D721Med (cell line): ENCODE data around the gene LOXHD1.

ENCODE experiments used
- DNase-seq: peaks from one replicate; pipeline ENCODE4 v3.0.0; 2011; ENCODE audit warnings: low spot score; ENCODE audit not compliant: insufficient read length
- FAIRE-seq: peaks from 2 replicates; lab custom pipeline; 2011; peaks lifted over from hg19 to GRCh38; lab: Jason Lieb, UNC
- CTCF ChIP-seq: IDR thresholded peaks from 2 replicates; pipeline ENCODE4 v1.5.1; 2012; ENCODE audit warnings: mild to moderate bottlenecking, control low read depth; ENCODE audit not compliant: insufficient read depth; ENCODE audit errors: missing control alignments

The LOXHD1 gene

GRCh38 chr18:46458472-46458871 lies 198.5 kb downstream of the LOXHD1 start:
- no peak for DNase-seq
- TF ChIP-seq CTCF: no peak
- no peak for FAIRE-seq

GRCh38 chr18:46456691-46457090 lies 200.3 kb downstream of the LOXHD1 start:
- no peak for FAIRE-seq
- DNase-seq: no peak
- no peak for TF ChIP-seq CTCF

DNA sequence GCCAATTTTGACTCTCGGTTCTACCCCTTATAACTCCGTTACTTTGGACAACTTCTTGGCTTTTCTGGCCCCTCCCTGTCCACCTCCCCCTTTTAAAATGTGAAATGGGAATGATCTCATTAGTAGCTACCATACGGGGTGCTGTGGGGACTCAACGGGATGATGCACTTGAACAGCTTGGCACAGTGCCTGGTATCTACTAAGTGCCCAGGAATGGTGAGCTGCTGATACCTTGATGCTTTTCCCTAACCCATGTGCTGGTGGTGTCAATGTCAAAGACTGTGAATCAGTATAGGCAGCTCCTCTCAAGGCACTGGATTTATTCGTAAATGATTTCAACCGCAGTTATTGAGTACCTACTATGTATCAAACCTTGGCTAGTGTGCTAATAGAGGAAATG lies 204.2 kb downstream of the LOXHD1 start:
- TF ChIP-seq CTCF: no peak
- FAIRE-seq: peak; percentile 11
- no peak for DNase-seq

GRCh38 chr18:46449499-46449898 lies 207.5 kb downstream of the LOXHD1 start:
- no peak for TF ChIP-seq CTCF
- DNase-seq (no peak), FAIRE-seq (no peak)

GRCh38 chr18:46449033-46449432 lies 208.0 kb downstream of the LOXHD1 start:
- DNase-seq (no peak), FAIRE-seq (no peak)
- no peak for TF ChIP-seq CTCF

- TF ChIP-seq CTCF: no peak
- FAIRE-seq (no peak), DNase-seq (no peak)
Measured at GRCh38 chr18:46448347-46448746, 208.7 kb downstream of the LOXHD1 start.

- TF ChIP-seq CTCF: no peak
- DNase-seq (no peak), FAIRE-seq (no peak)
Measured at GRCh38 chr18:46447792-46448191, 209.2 kb downstream of the LOXHD1 start.
